ENCODE data around the gene ABHD6.

ABHD6 gene

GRCh38 chr3:58296269-58296668, 58.7 kb downstream of the ABHD6 start:
- TF ChIP-seq CTCF (IDR thresholded peaks at IDR 0.05; ENCODE audit: extremely low read depth, insufficient read depth, missing control alignments) = no peak
- in situ Hi-C loops (cut with MboI; ENCODE audit: low pct_unique_long_range_greater_than_20kb, low sequenced_read_pairs, unreplicated experiment) = no loop called here
- DNase-seq (ENCODE audit: low spot score) = no peak

- DNase-seq (ENCODE audit: low spot score) = no peak
- in situ Hi-C loops (cut with MboI; ENCODE audit: low pct_unique_long_range_greater_than_20kb, low sequenced_read_pairs, unreplicated experiment) = no loop called here
- no peak for TF ChIP-seq CTCF (IDR thresholded peaks at IDR 0.05; ENCODE audit: extremely low read depth, insufficient read depth, missing control alignments)
Observed at GRCh38 chr3:58296843-58297242, 59.3 kb downstream of the ABHD6 start.

GRCh38 chr3:58298190-58298589, 60.6 kb downstream of the ABHD6 start:
- no peak for TF ChIP-seq CTCF (IDR thresholded peaks at IDR 0.05; ENCODE audit: extremely low read depth, insufficient read depth, missing control alignments)
- in situ Hi-C loops (cut with MboI; ENCODE audit: low pct_unique_long_range_greater_than_20kb, low sequenced_read_pairs, unreplicated experiment) = no loop called here
- DNase-seq (ENCODE audit: low spot score) = no peak

- TF ChIP-seq CTCF (IDR thresholded peaks at IDR 0.05; ENCODE audit: extremely low read depth, insufficient read depth, missing control alignments) = no peak
- in situ Hi-C loops (cut with MboI; ENCODE audit: low pct_unique_long_range_greater_than_20kb, low sequenced_read_pairs, unreplicated experiment) = no loop called here
- no peak for DNase-seq (ENCODE audit: low spot score)
Observed at GRCh38 chr3:58299075-58299474, 61.5 kb downstream of the ABHD6 start.

GRCh38 chr3:58299839-58300516, 62.4 kb downstream of the ABHD6 start:
- DNase-seq (ENCODE audit: low spot score) = no peak
- peak; percentile 56 for TF ChIP-seq CTCF (IDR thresholded peaks at IDR 0.05; ENCODE audit: extremely low read depth, insufficient read depth, missing control alignments)
- in situ Hi-C loops (cut with MboI; ENCODE audit: low pct_unique_long_range_greater_than_20kb, low sequenced_read_pairs, unreplicated experiment) = loop anchor here (5.0 to 25.0 kb wide), 3 partner anchors 113 to 337 kb away; partner anchors contain the start of gene FLNB

GRCh38 chr3:58305882-58306711, 68.5 kb downstream of the ABHD6 start, which contains the start of the genes HTD2 and RPP14:
Gene HTD2, plus strand, starts transcription at chr3:58306520. Its CDS starts 11,094 bp downstream, at chr3:58317614.
Gene RPP14, plus strand, starts transcription at chr3:58306245. Its CDS starts 4,085 bp downstream, at chr3:58310330.
- peak; percentile 95 for TF ChIP-seq CTCF (IDR thresholded peaks at IDR 0.05; ENCODE audit: extremely low read depth, insufficient read depth, missing control alignments)
- in situ Hi-C loops (cut with MboI; ENCODE audit: low pct_unique_long_range_greater_than_20kb, low sequenced_read_pairs, unreplicated experiment) = loop anchor here (25.0 kb wide), 2 partner anchors 294 to 331 kb away; partner anchors contain the start of gene FLNB

More at GRCh38 chr3:58305882-58306711, 68.5 kb downstream of the ABHD6 start, which contains the start of the genes HTD2 and RPP14:
- peak; percentile 94 for DNase-seq (ENCODE audit: low spot score)

Data from GM13977 (cell line).